ENCODE data around the gene KCNIP4. TPM values are rescaled to one million over a fixed set of nuclear protein-coding genes. Genes with fewer than 3 reads are reported as not detected.

KCNIP4 gene
- total RNA-seq, 1 donor from 2014 or later: 30.4 TPM

GRCh38 chr4:21688596-21689265, 259.8 kb downstream of the KCNIP4 start:
- Mint-ChIP-seq H3K4me1 (ENCODE audit: low read depth, unreplicated experiment) (no peaks in the 10 kb centered on the region), H3K9me3 (ENCODE audit: unreplicated experiment) (peaks cover 1% of the 10 kb centered on the region), H3K36me3 (ENCODE audit: unreplicated experiment) (peaks cover 5% of the 10 kb centered on the region), H3K27ac (ENCODE audit: unreplicated experiment) (no peak overlapping the region), H3K4me3 (ENCODE audit: unreplicated experiment) (no peak overlapping the region), H3K27me3 (ENCODE audit: unreplicated experiment) (no peaks in the 10 kb centered on the region)
- TF ChIP-seq CTCF (IDR thresholded peaks at IDR 0.05; ENCODE audit: partially characterized antibody, unreplicated experiment): no peak
- no peak for DNase-seq

GRCh38 chr4:21685911-21686310, 262.7 kb downstream of the KCNIP4 start:
- TF ChIP-seq CTCF (IDR thresholded peaks at IDR 0.05; ENCODE audit: partially characterized antibody, unreplicated experiment): no peak
- H3K4me1 Mint-ChIP-seq (ENCODE audit: low read depth, unreplicated experiment): no peaks in the 10 kb centered on the region
- DNase-seq: no peak
- H3K27ac Mint-ChIP-seq (ENCODE audit: unreplicated experiment): no peak overlapping the region
- peaks cover 4% of the 10 kb centered on the region for H3K9me3 Mint-ChIP-seq (ENCODE audit: unreplicated experiment)
- no peaks in the 10 kb centered on the region for H3K27me3 Mint-ChIP-seq (ENCODE audit: unreplicated experiment)
- H3K36me3 Mint-ChIP-seq (ENCODE audit: unreplicated experiment): peaks cover 9% of the 10 kb centered on the region
- no peak overlapping the region for H3K4me3 Mint-ChIP-seq (ENCODE audit: unreplicated experiment)

GRCh38 chr4:21680326-21680898, 268.2 kb downstream of the KCNIP4 start:
- Mint-ChIP-seq H3K27ac (ENCODE audit: unreplicated experiment) (no peak overlapping the region), H3K9me3 (ENCODE audit: unreplicated experiment) (peaks cover 2% of the 10 kb centered on the region), H3K4me3 (ENCODE audit: unreplicated experiment) (no peak overlapping the region), H3K36me3 (ENCODE audit: unreplicated experiment) (peaks cover 4% of the 10 kb centered on the region), H3K27me3 (ENCODE audit: unreplicated experiment) (no peaks in the 10 kb centered on the region), H3K4me1 (ENCODE audit: low read depth, unreplicated experiment) (no peaks in the 10 kb centered on the region)
- no peak for DNase-seq
- no peak for TF ChIP-seq CTCF (IDR thresholded peaks at IDR 0.05; ENCODE audit: partially characterized antibody, unreplicated experiment)

- H3K9me3 Mint-ChIP-seq (ENCODE audit: unreplicated experiment): peaks cover 2% of the 10 kb centered on the region
- no peak overlapping the region for H3K4me3 Mint-ChIP-seq (ENCODE audit: unreplicated experiment)
- DNase-seq: no peak
- peaks cover 4% of the 10 kb centered on the region for H3K36me3 Mint-ChIP-seq (ENCODE audit: unreplicated experiment)
- H3K27me3 Mint-ChIP-seq (ENCODE audit: unreplicated experiment): no peaks in the 10 kb centered on the region
- no peaks in the 10 kb centered on the region for H3K4me1 Mint-ChIP-seq (ENCODE audit: low read depth, unreplicated experiment)
- H3K27ac Mint-ChIP-seq (ENCODE audit: unreplicated experiment): peak overlapping the region; percentile 41
- TF ChIP-seq CTCF (IDR thresholded peaks at IDR 0.05; ENCODE audit: partially characterized antibody, unreplicated experiment): no peak
Measured at GRCh38 chr4:21678711-21679110, 269.9 kb downstream of the KCNIP4 start.

GRCh38 chr4:21677173-21677572, 271.4 kb downstream of the KCNIP4 start:
- no peaks in the 10 kb centered on the region for H3K27me3 Mint-ChIP-seq (ENCODE audit: unreplicated experiment)
- no peak overlapping the region for H3K4me3 Mint-ChIP-seq (ENCODE audit: unreplicated experiment)
- H3K36me3 Mint-ChIP-seq (ENCODE audit: unreplicated experiment): peaks cover 4% of the 10 kb centered on the region
- no peak overlapping the region for H3K27ac Mint-ChIP-seq (ENCODE audit: unreplicated experiment)
- no peak for DNase-seq
- no peaks in the 10 kb centered on the region for H3K4me1 Mint-ChIP-seq (ENCODE audit: low read depth, unreplicated experiment)
- peaks cover 2% of the 10 kb centered on the region for H3K9me3 Mint-ChIP-seq (ENCODE audit: unreplicated experiment)
- TF ChIP-seq CTCF (IDR thresholded peaks at IDR 0.05; ENCODE audit: partially characterized antibody, unreplicated experiment): no peak

Measured in glutamatergic neuron (in vitro differentiated cells).